Measurements from ENCODE around the gene SNAI1. TPM values are rescaled to one million over a fixed set of nuclear protein-coding genes. Genes with fewer than 3 reads are reported as not detected.

SNAI1 gene
- total and polyA plus RNA-seq, 2 of the 4 experiments (the other 2 are of a cell fraction) = 0.54 to 13.7 TPM

- 84% methylated on average over 9 of the region's 18 CpGs; no CpG with 5 or more reads in 1 of the 2 experiments for WGBS, 2 experiments (ENCODE audit: extremely low coverage in 2 of 2, insufficient read length in 1 of 2)
- H2BK5ac ChIP-seq (ENCODE audit: low read depth, low read length, poor library complexity, severe bottlenecking) = peak overlapping the region; percentile 27
- peak overlapping the region; percentile 66 for H2AK9ac ChIP-seq (replicated peaks; ENCODE audit: low read depth, low read length, poor library complexity)
- peak overlapping the region; percentile 45 for H3K27ac ChIP-seq (ENCODE audit: insufficient read depth, low read length)
- peaks cover 15% of the 10 kb centered on the region for H3K36me3 ChIP-seq (ENCODE audit: control insufficient read depth, insufficient read depth, low read length)
- H3K4ac ChIP-seq (ENCODE audit: low read depth, low read length) = peak overlapping the region; percentile 71
- peaks cover 31% of the 10 kb centered on the region for H3K9me1 ChIP-seq (ENCODE audit: insufficient read depth, low read length)
- TF ChIP-seq SMC3 (IDR thresholded peaks at IDR 0.05; ENCODE audit: low read depth, low read length) (no peak), MAFK (IDR thresholded peaks at IDR 0.05; ENCODE audit: low read depth, low read length) (no peak), NFE2L2 (IDR thresholded peaks at IDR 0.05; ENCODE audit: low read depth, low read length) (no peak), MAZ (IDR thresholded peaks at IDR 0.05; ENCODE audit: borderline replicate concordance, low read depth, low read length) (peak; percentile 46; the same call in 1 of the 2 replicates), RAD21 (IDR thresholded peaks at IDR 0.05; ENCODE audit: low read length) (no peak), MXI1 (IDR thresholded peaks at IDR 0.05; ENCODE audit: borderline replicate concordance, low read depth, low read length) (no peak), BHLHE40 (IDR thresholded peaks at IDR 0.05; ENCODE audit: low read depth, low read length) (no peak), RFX5 (IDR thresholded peaks at IDR 0.05; ENCODE audit: low read depth, low read length) (no peak), CHD1 (IDR thresholded peaks at IDR 0.05; ENCODE audit: low read depth, low read length) (no peak)
- TF ChIP-seq, protein P1, sequence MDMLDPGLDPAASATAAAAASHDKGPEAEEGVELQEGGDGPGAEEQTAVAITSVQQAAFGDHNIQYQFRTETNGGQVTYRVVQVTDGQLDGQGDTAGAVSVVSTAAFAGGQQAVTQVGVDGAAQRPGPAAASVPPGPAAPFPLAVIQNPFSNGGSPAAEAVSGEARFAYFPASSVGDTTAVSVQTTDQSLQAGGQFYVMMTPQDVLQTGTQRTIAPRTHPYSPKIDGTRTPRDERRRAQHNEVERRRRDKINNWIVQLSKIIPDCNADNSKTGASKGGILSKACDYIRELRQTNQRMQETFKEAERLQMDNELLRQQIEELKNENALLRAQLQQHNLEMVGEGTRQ (IDR thresholded peaks at IDR 0.05; ENCODE audit: low read depth, low read length) = peak; percentile 2; the same call in 1 of the 2 replicates
- no peak overlapping the region for H3K18ac ChIP-seq (ENCODE audit: low read depth, low read length)
- no TSS peak for BruUV-seq (replicated peaks)
- peak overlapping the region; percentile 15; the same call in 1 of the 3 replicates for H2BK15ac ChIP-seq (ENCODE audit: low read depth, low read length)
- CTCF ChIA-PET = interaction anchor here (2.0 kb wide), 1 partner anchor 9 kb away, joined by 6 read pairs; no protein-coding TSS in a partner anchor
- intact Hi-C loops (cut with micrococcal nuclease) = no loop called here
- peaks cover 7% of the 10 kb centered on the region for H4K20me1 ChIP-seq (ENCODE audit: insufficient read depth, low read length)
- peaks cover 8 to 61% of the 10 kb centered on the region in 2 experiments; a peak in 3 of 4 replicates for H3K79me1 ChIP-seq (ENCODE audit: low read depth in 1 of 2, low read length in 2 of 2)
- no peak overlapping the region for H2AFZ ChIP-seq (replicated peaks; ENCODE audit: low read length, poor library complexity)
- H3K4me2 ChIP-seq (ENCODE audit: low read depth, low read length) = no peak overlapping the region
- no peaks in the 10 kb centered on the region for H3K27me3 ChIP-seq (ENCODE audit: control insufficient read depth, insufficient read depth, low read length)
- peak overlapping the region; percentile 77; the same call in 1 of the 2 replicates for H3K14ac ChIP-seq (replicated peaks; ENCODE audit: low read depth, low read length)
- peak overlapping the region; percentile 33; the same call in 1 of the 2 replicates for H2BK20ac ChIP-seq (ENCODE audit: low read depth, low read length)
- peak overlapping the region; percentile 94 for H2AK5ac ChIP-seq (ENCODE audit: low read depth, low read length)
- ATAC-seq (ENCODE audit: low read depth) = no peak
- peak overlapping the region; percentile 42; the same call in 1 of the 2 replicates for H4K91ac ChIP-seq (ENCODE audit: insufficient read depth, low read depth, low read length)
- H2BK120ac ChIP-seq (ENCODE audit: low read depth, low read length) = peak overlapping the region; percentile 70; the same call in 1 of the 2 replicates
- POLR2A ChIA-PET (ENCODE audit: unreplicated experiment) = interaction anchor here (0.6 kb wide), 1 partner anchor 9 kb away, joined by 5 read pairs; no protein-coding TSS in a partner anchor
- peak overlapping the region in 1 of 2 experiments; percentile 50; a peak in 2 of 4 replicates for H4K8ac ChIP-seq (ENCODE audit: low read depth in 2 of 2, low read length in 2 of 2)
- no peaks in the 10 kb centered on the region for H3K9me3 ChIP-seq (ENCODE audit: control insufficient read depth, insufficient read depth, low read length)
- H3K9ac ChIP-seq (ENCODE audit: low read depth, low read length) = no peak overlapping the region
- no peak overlapping the region for H3K23ac ChIP-seq (ENCODE audit: low read depth, low read length)
- H3K4me3 ChIP-seq (ENCODE audit: insufficient read depth, low read depth, low read length) = no peak overlapping the region
- no peak overlapping the region for H4K5ac ChIP-seq (ENCODE audit: low read depth, low read length)
- in situ Hi-C loops (cut with MboI; ENCODE audit: low sequenced_read_pairs) = no loop called here
- dilution Hi-C loops (cut with HindIII; ENCODE audit: low sequenced_read_pairs, unreplicated experiment) = no loop called here
- no peak overlapping the region for H3K56ac ChIP-seq (ENCODE audit: extremely low read depth, insufficient read depth, low read length)
- peak; percentile 50 for DNase-seq
- H3K4me1 ChIP-seq (ENCODE audit: control insufficient read depth, insufficient read depth, low read length) = peaks cover 48% of the 10 kb centered on the region
These were observed 5.3 kb downstream of the SNAI1 start for GRCh38 chr20:49987868-49988690.

Data from IMR-90 (cell line).